OCI-LY3 (cell line): Measurements from ENCODE around the gene NGFR.

Experiments
- H2AFZ ChIP-seq: fragments of 200-600, 300-600 bp; shearing (Covaris generic); 2 replicates; pipeline ENCODE4 v1.6.0; 2014; ENCODE audit warnings: antibody characterized with exemption, low read depth, low read length
- H3K27ac ChIP-seq: fragments of 200-600, 300-600 bp; sonication (generic); 2 replicates; pipeline ENCODE4 v1.5.1; 2014; ENCODE audit warnings: mild to moderate bottlenecking, low read length, moderate library complexity, mixed read lengths
- H3K27me3 ChIP-seq: fragments of 200-600, 300-600 bp; sonication (generic); 2 replicates; pipeline ENCODE4 v1.6.1; 2014; ENCODE audit warnings: low read depth, low read length, mixed read lengths
- H3K36me3 ChIP-seq: fragments of 200-600, 300-600 bp; sonication (generic); replicated peaks from 2 replicates; pipeline ENCODE3; 2014; ENCODE audit warnings: low read depth, low read length, mixed read lengths
- H3K4me1 ChIP-seq: fragments of 300-600, 200-600 bp; sonication (generic); 2 replicates; pipeline ENCODE4 v1.6.1; 2014; ENCODE audit warnings: low read length, mixed read lengths
- H3K4me2 ChIP-seq: fragments of 200-600, 300-600 bp; sonication (generic); 2 replicates; pipeline ENCODE4 v1.6.1; 2014; ENCODE audit warnings: low read length, mixed read lengths
- H3K4me3 ChIP-seq: fragments of 300-600, 200-600 bp; sonication (generic); 2 replicates; pipeline ENCODE4 v1.5.1; 2014; ENCODE audit warnings: antibody characterized with exemption, mild to moderate bottlenecking, low read length, moderate library complexity
- H3K79me2 ChIP-seq: fragments of 300-600, 200-600 bp; shearing (Covaris generic); 2 replicates; pipeline ENCODE4 v1.6.1; 2014; ENCODE audit warnings: mild to moderate bottlenecking, low read length, mixed read lengths
- H3K9ac ChIP-seq: fragments of 300-600, 200-600 bp; shearing (Covaris generic); 2 replicates; pipeline ENCODE4 v1.6.0; 2014; ENCODE audit warnings: mild to moderate bottlenecking, low read length, moderate library complexity
- H3K9me3 ChIP-seq: fragments of 200-600, 300-600 bp; shearing (Covaris generic); 2 replicates; pipeline ENCODE4 v1.6.1; 2014; ENCODE audit warnings: low read length, mixed read lengths; ENCODE audit not compliant: insufficient read depth
- H4K20me1 ChIP-seq: fragments of 200-600, 300-600 bp; sonication (generic); 2 replicates; pipeline ENCODE4 v1.6.1; 2016; ENCODE audit warnings: low read length, mixed read lengths; ENCODE audit not compliant: insufficient read depth
- EZH2phosphoT487 ChIP-seq: fragments of 200-600 bp; shearing (Covaris generic); IDR thresholded peaks from 2 replicates; pipeline ENCODE4 v1.6.1; 2018; ENCODE audit warnings: antibody characterized with exemption, mixed run types, low read depth
- TF ChIP-seq, protein P1 (sequence below): fragments of 200-600, 300-600 bp; sonication (generic); IDR thresholded peaks from 2 replicates; pipeline ENCODE4 v1.5.1; 2014; ENCODE audit warnings: antibody characterized with exemption, low read length, low read depth

Gene NGFR

DNA sequence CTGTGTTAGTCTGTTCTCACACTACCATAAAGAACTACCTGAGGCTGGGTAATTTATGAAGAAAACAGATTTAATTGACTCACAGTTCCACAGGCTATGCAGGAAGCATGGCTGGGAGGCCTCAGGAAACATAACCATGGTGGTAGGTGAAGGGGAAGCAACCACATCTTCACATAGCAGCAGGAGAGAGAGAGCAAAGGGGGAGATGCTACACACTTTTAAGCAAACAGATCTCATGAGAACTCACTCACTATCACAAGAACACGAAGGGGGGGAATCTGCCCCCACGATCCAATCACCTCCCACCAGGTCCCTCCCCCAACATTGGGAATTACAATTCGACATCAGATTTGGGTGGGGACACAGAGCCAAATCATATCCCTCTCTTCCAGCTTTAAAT lies 48.8 kb downstream of the NGFR start:
- no peaks in the 10 kb centered on the region for H3K79me2 ChIP-seq
- no peak overlapping the region for H3K27ac ChIP-seq
- H3K9me3 ChIP-seq = no peaks in the 10 kb centered on the region; the same call in 1 of the 2 replicates
- H3K36me3 ChIP-seq = no peaks in the 10 kb centered on the region
- no peaks in the 10 kb centered on the region for H3K4me1 ChIP-seq
- H3K9ac ChIP-seq = no peak overlapping the region
- H3K4me3 ChIP-seq = no peak overlapping the region
- no peak for TF ChIP-seq EZH2phosphoT487
- TF ChIP-seq, protein P1, sequence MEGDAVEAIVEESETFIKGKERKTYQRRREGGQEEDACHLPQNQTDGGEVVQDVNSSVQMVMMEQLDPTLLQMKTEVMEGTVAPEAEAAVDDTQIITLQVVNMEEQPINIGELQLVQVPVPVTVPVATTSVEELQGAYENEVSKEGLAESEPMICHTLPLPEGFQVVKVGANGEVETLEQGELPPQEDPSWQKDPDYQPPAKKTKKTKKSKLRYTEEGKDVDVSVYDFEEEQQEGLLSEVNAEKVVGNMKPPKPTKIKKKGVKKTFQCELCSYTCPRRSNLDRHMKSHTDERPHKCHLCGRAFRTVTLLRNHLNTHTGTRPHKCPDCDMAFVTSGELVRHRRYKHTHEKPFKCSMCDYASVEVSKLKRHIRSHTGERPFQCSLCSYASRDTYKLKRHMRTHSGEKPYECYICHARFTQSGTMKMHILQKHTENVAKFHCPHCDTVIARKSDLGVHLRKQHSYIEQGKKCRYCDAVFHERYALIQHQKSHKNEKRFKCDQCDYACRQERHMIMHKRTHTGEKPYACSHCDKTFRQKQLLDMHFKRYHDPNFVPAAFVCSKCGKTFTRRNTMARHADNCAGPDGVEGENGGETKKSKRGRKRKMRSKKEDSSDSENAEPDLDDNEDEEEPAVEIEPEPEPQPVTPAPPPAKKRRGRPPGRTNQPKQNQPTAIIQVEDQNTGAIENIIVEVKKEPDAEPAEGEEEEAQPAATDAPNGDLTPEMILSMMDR = no peak
- no peaks in the 10 kb centered on the region for H4K20me1 ChIP-seq
- H3K4me2 ChIP-seq = no peak overlapping the region
- H3K27me3 ChIP-seq = peaks cover 4% of the 10 kb centered on the region; the same call in 1 of the 2 replicates
- no peak overlapping the region for H2AFZ ChIP-seq

DNA sequence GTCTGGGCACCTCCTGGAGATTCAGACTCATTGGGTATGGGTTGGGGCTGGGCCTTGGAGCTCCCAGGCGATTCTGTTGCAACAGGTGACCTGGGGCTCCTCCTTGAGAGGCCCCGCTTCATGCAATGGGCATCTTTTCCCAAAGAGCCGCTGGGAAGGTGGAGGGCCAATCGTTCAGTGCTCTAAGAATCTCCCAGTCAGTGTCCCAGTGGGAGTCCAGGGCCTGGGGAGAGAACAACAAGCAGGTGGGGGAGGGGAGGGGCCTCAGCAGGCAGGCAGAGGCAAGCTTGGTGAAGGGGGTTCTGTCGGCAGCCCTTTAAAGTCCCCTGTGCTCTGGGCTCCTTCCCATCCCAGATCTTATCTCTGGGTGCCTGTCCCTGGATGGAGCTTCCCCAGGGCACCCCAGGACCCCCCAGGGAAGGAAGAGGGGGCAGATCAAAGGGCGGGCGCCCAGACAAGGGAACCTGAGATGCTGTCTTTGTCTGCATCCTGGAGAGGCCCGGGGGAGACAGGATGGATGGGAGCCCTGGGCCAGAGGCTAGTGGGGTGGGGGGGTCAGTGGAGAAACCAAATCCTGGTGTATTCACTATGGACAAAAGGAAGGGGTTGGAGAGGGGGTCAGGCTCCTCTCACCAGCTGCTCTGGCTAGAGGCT lies 50.0 kb downstream of the NGFR start:
- Histone ChIP-seq H3K4me3 (no peak overlapping the region), H2AFZ (no peak overlapping the region), H3K9ac (no peak overlapping the region), H4K20me1 (no peaks in the 10 kb centered on the region), H3K4me1 (no peaks in the 10 kb centered on the region), H3K9me3 (no peaks in the 10 kb centered on the region; the same call in 1 of the 2 replicates), H3K27ac (no peak overlapping the region), H3K27me3 (peaks cover 4% of the 10 kb centered on the region; the same call in 1 of the 2 replicates), H3K79me2 (no peaks in the 10 kb centered on the region), H3K4me2 (no peak overlapping the region), H3K36me3 (no peaks in the 10 kb centered on the region)
- TF ChIP-seq, protein P1 = no peak
- no peak for TF ChIP-seq EZH2phosphoT487

DNA sequence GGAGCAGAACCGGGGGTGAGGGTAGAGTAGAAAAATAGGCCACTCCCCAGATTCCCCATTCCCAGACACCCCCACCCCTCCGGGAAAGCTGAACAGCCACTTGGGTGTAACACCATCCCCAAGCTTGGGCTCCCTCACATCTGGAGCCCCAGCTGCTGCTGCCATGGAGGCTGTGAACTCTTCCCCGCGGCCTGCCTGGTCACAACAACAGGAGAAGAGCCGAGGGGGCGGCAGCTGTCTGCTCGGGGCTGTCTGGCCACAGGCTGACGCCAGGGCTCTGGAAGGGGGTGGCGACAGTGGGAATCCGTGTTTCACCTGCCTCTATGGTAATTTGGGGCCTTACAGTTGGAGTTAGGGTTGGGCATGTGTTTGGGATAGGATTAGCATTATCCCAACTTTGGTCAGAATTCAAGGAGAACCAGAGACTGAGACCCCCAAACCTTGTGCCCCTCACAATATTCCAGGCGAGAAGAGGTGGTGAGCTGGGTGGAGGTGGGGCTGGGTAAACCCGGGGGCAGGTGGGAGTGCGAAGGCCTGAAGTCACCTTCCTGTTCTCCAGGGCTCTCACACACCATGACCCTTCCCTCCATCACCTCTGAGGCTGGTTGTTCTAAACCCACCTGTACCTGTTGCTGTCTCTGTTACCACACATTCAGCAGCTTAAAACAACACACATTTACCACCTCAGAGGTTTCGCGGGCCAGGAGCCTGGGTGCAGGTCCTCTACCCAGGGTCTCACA lies 50.9 kb downstream of the NGFR start:
- no peak overlapping the region for H2AFZ ChIP-seq
- no peaks in the 10 kb centered on the region for H3K4me1 ChIP-seq
- H3K4me3 ChIP-seq = no peak overlapping the region
- no peaks in the 10 kb centered on the region for H4K20me1 ChIP-seq
- no peaks in the 10 kb centered on the region; the same call in 1 of the 2 replicates for H3K9me3 ChIP-seq
- no peaks in the 10 kb centered on the region for H3K79me2 ChIP-seq
- no peak overlapping the region for H3K9ac ChIP-seq
- H3K4me2 ChIP-seq = no peak overlapping the region
- TF ChIP-seq, protein P1 = no peak
- H3K27me3 ChIP-seq = peaks cover 4% of the 10 kb centered on the region; the same call in 1 of the 2 replicates
- no peak overlapping the region for H3K27ac ChIP-seq
- no peaks in the 10 kb centered on the region for H3K36me3 ChIP-seq
